H9 (cell line): ENCODE data around the gene RAPH1. TPM values are rescaled to one million over a fixed set of nuclear protein-coding genes. Genes with fewer than 3 reads are reported as not detected.

Experiments
- DNase-seq: peaks from one replicate; pipeline ENCODE4 v3.0.0-alpha.2; 2017
- H2AFZ ChIP-seq: one replicate; pipeline ENCODE4 v1.6.1; 2013; ENCODE audit warnings: mild to moderate bottlenecking, low read length, control low read depth, moderate library complexity
- H2AK5ac ChIP-seq: 2 replicates; pipeline ENCODE4 v1.6.1; 2013; ENCODE audit warnings: low read length, control low read depth, mixed read lengths; ENCODE audit not compliant: insufficient read length
- H2BK120ac ChIP-seq: one replicate; pipeline ENCODE4 v1.6.1; 2013; ENCODE audit warnings: low read depth, mild to moderate bottlenecking, low read length, control low read depth, inconsistent platforms; ENCODE audit not compliant: poor library complexity, severe bottlenecking
- H2BK12ac ChIP-seq: 2 replicates; pipeline ENCODE4 v1.6.1; 2013; ENCODE audit warnings: low read length, control low read depth, mixed read lengths, low read depth; ENCODE audit not compliant: insufficient read length
- H2BK15ac ChIP-seq: 2 replicates; pipeline ENCODE4 v1.6.1; 2013; ENCODE audit warnings: low read depth, low read length, control low read depth
- H2BK20ac ChIP-seq: one replicate; pipeline ENCODE4 v1.6.1; 2013; ENCODE audit warnings: low read depth, mild to moderate bottlenecking, low read length, control low read depth, inconsistent platforms; ENCODE audit not compliant: poor library complexity, severe bottlenecking
- H2BK5ac ChIP-seq: 2 replicates; pipeline ENCODE4 v1.6.1; 2013; ENCODE audit warnings: low read length, control low read depth, mixed read lengths; ENCODE audit not compliant: insufficient read length
- H3K14ac ChIP-seq: 2 replicates; pipeline ENCODE4 v1.6.1; 2013; ENCODE audit warnings: low read length, control low read depth; ENCODE audit not compliant: insufficient read depth
- H3K18ac ChIP-seq: 2 replicates; pipeline ENCODE4 v1.6.1; 2013; ENCODE audit warnings: low read depth, mild to moderate bottlenecking, mixed read lengths, low read length, control low read depth; ENCODE audit not compliant: insufficient read length
- H3K23ac ChIP-seq: 2 replicates; pipeline ENCODE4 v1.6.1; 2013; ENCODE audit warnings: low read length, control low read depth, mixed read lengths, low read depth; ENCODE audit not compliant: insufficient read length
- H3K23me2 ChIP-seq: 2 replicates; pipeline ENCODE4 v1.6.1; 2013; ENCODE audit warnings: low read depth, mild to moderate bottlenecking, mixed read lengths, low read length, control low read depth; ENCODE audit not compliant: insufficient read length, poor library complexity, severe bottlenecking
- H3K27ac ChIP-seq: 2 replicates; pipeline ENCODE4 v1.5.1; 2013; ENCODE audit warnings: low read length, control low read depth, mixed read lengths, low read depth; ENCODE audit not compliant: insufficient read length
- H3K27me3 ChIP-seq: 2 replicates; pipeline ENCODE4 v1.6.1; 2013; ENCODE audit warnings: low read length, control low read depth, inconsistent platforms; ENCODE audit not compliant: insufficient read depth
- H3K4ac ChIP-seq: 2 replicates; pipeline ENCODE4 v1.6.1; 2013; ENCODE audit warnings: low read depth, mild to moderate bottlenecking, control low read depth, inconsistent platforms, low read length, moderate library complexity
- H3K4me1 ChIP-seq: 2 replicates; pipeline ENCODE4 v1.6.1; 2013; ENCODE audit warnings: low read length, control low read depth, inconsistent platforms; ENCODE audit not compliant: insufficient read depth
- H3K4me2 ChIP-seq: 2 replicates; pipeline ENCODE4 v1.6.1; 2013; ENCODE audit warnings: low read length, control low read depth, mixed read lengths; ENCODE audit not compliant: insufficient read length, insufficient read depth
- H3K56ac ChIP-seq: 2 replicates; pipeline ENCODE4 v1.6.1; 2013; ENCODE audit warnings: low read depth, mild to moderate bottlenecking, mixed read lengths, low read length, control low read depth; ENCODE audit not compliant: insufficient read length
- H3K79me1 ChIP-seq: 2 replicates; pipeline ENCODE4 v1.6.1; 2013; ENCODE audit warnings: low read depth, mild to moderate bottlenecking, moderate library complexity, low read length, control low read depth, inconsistent platforms; ENCODE audit not compliant: insufficient read depth, poor library complexity, severe bottlenecking
- H3K79me2 ChIP-seq: 2 replicates; pipeline ENCODE4 v1.6.1; 2013; ENCODE audit warnings: low read length, control low read depth, inconsistent platforms; ENCODE audit not compliant: insufficient read depth
- H3K9ac ChIP-seq: 2 replicates; pipeline ENCODE4 v1.6.1; 2013; ENCODE audit warnings: low read length, control low read depth, mixed read lengths; ENCODE audit not compliant: insufficient read length; ENCODE audit errors: extremely low read depth
- H3K9me3 ChIP-seq: one replicate; pipeline ENCODE4 v1.6.1; 2013; ENCODE audit warnings: low read depth, low read length, inconsistent platforms; ENCODE audit not compliant: control insufficient read depth
- H3T11ph ChIP-seq: one replicate; pipeline ENCODE4 v1.6.1; 2013; ENCODE audit warnings: mild to moderate bottlenecking, low read length, control low read depth, inconsistent platforms
- H4K20me1 ChIP-seq: one replicate; pipeline ENCODE4 v1.6.1; 2013; ENCODE audit not compliant: control insufficient read depth, insufficient read length, insufficient read depth
- H4K5ac ChIP-seq: 2 replicates; pipeline ENCODE4 v1.6.1; 2013; ENCODE audit warnings: low read depth, mild to moderate bottlenecking, mixed read lengths, low read length, control low read depth; ENCODE audit not compliant: insufficient read length
- H4K8ac ChIP-seq: replicated peaks from 2 replicates; pipeline ENCODE4 v1.6.1; 2013; ENCODE audit warnings: low read length, control low read depth, mixed read lengths, low read depth; ENCODE audit not compliant: insufficient read length
- H4K91ac ChIP-seq: 2 replicates; pipeline ENCODE4 v1.6.1; 2013; ENCODE audit warnings: low read depth, mild to moderate bottlenecking, moderate library complexity, mixed read lengths, low read length, control low read depth; ENCODE audit not compliant: insufficient read length
- H3K27ac Mint-ChIP-seq, 3 experiments: 2 replicates in 2 of 3; 3 replicates in 1 of 3; pipeline ENCODE4 v1.8.0; 2020 to 2021; ENCODE audit warnings: mixed read lengths in 3 of 3, mild to moderate bottlenecking in 1 of 3, moderate library complexity in 1 of 3
- H3K27me3 Mint-ChIP-seq: 2 replicates; pipeline ENCODE4 v1.8.0; 2021; ENCODE audit warnings: low read depth, mild to moderate bottlenecking, moderate library complexity, mixed read lengths
- H3K36me3 Mint-ChIP-seq, 3 experiments: 2 replicates in 2 of 3; 3 replicates in 1 of 3; pipeline ENCODE4 v1.8.0; 2020 to 2021; ENCODE audit warnings: low read depth in 3 of 3, mixed read lengths in 3 of 3; ENCODE audit not compliant: insufficient read depth in 1 of 3
- H3K4me1 Mint-ChIP-seq, 2 experiments: 2 replicates each; pipeline ENCODE4 v1.8.0; 2020; ENCODE audit warnings: mixed read lengths in 2 of 2
- H3K4me3 Mint-ChIP-seq, 2 experiments: 2 replicates in 1 of 2; 3 replicates in 1 of 2; pipeline ENCODE4 v1.8.0; 2020 to 2021; ENCODE audit warnings: mild to moderate bottlenecking in 2 of 2, mixed read lengths in 2 of 2, moderate library complexity in 1 of 2
- H3K9me3 Mint-ChIP-seq, 2 experiments: 2 replicates in 1 of 2; 3 replicates in 1 of 2; pipeline ENCODE4 v1.8.0; 2020; ENCODE audit warnings: mild to moderate bottlenecking in 2 of 2, mixed read lengths in 2 of 2, moderate library complexity in 1 of 2
- CTCF ChIP-seq: fragments of 200-600 bp; sonication (generic); conservative IDR thresholded peaks from 3 replicates; pipeline ENCODE4 v1.8.0; 2021; ENCODE audit warnings: antibody characterized with exemption, mild to moderate bottlenecking
- total RNA-seq: library from RNA; stranded (reverse); gene quantifications from 2 replicates; pipeline ENCODE4 v1.2.1, GENCODE V29; 2021

Gene RAPH1
- total RNA-seq, 1 experiment from 2014 or later, result 17.1 TPM

- no peak overlapping the region for H4K8ac ChIP-seq
- H3T11ph ChIP-seq, result no peak overlapping the region
- H2BK5ac ChIP-seq, result no peak overlapping the region
- no peak overlapping the region for H2BK20ac ChIP-seq
- no peak overlapping the region for H2BK120ac ChIP-seq
- H2AFZ ChIP-seq, result no peak overlapping the region
- peaks cover 3% of the 10 kb centered on the region; the same call in 1 of the 2 replicates for H3K4me1 ChIP-seq
- H2BK12ac ChIP-seq, result no peak overlapping the region
- Mint-ChIP-seq H3K4me3 (no peak overlapping the region), H3K36me3 (no peaks in the 10 kb centered on the region), H3K27ac (no peak overlapping the region), H3K9me3 (no peaks in the 10 kb centered on the region), H3K27me3 (no peaks in the 10 kb centered on the region; the same call in 1 of the 2 replicates), H3K4me1 (peaks cover 3 to 8% of the 10 kb centered on the region in 2 experiments; a peak in 3 of 4 replicates)
- no peak overlapping the region for H2BK15ac ChIP-seq
- no peak overlapping the region for H3K18ac ChIP-seq
- TF ChIP-seq CTCF, result no peak
- H3K27me3 ChIP-seq, result no peaks in the 10 kb centered on the region
- no peak overlapping the region for H4K91ac ChIP-seq
- no peaks in the 10 kb centered on the region for H3K79me2 ChIP-seq
- no peak overlapping the region for H3K27ac ChIP-seq
- H3K4ac ChIP-seq, result no peak overlapping the region
- H3K23me2 ChIP-seq, result no peaks in the 10 kb centered on the region
- H3K9me3 ChIP-seq, result no peaks in the 10 kb centered on the region
- H2AK5ac ChIP-seq, result no peak overlapping the region
- no peak overlapping the region for H3K4me2 ChIP-seq
- no peak overlapping the region for H3K56ac ChIP-seq
- H3K14ac ChIP-seq, result no peak overlapping the region
- H3K9ac ChIP-seq, result no peak overlapping the region
- DNase-seq, result no peak
- no peaks in the 10 kb centered on the region for H3K79me1 ChIP-seq
- no peak overlapping the region for H4K5ac ChIP-seq
- H4K20me1 ChIP-seq, result no peaks in the 10 kb centered on the region
- H3K23ac ChIP-seq, result no peak overlapping the region
Observed at GRCh38 chr2:203548887-203549286, 13.8 kb upstream of the RAPH1 start.
